ENCODE measurements around the gene ADCY2.

GRCh38 chr5:7629561-7629960 lies 233.6 kb downstream of the ADCY2 start:
- TF ChIP-seq POLR2A (IDR thresholded peaks at IDR 0.05; ENCODE audit: insufficient read depth in 1 of 2, low read depth in 2 of 2, low read length in 2 of 2), result no peak
- no peak for TF ChIP-seq ETS1 (CRISPR knock-in tag; IDR thresholded peaks at IDR 0.05)
